ENCODE results near the gene VIT. TPM values are rescaled to one million over a fixed set of nuclear protein-coding genes. Genes with fewer than 3 reads are reported as not detected.

Gene VIT
- total and polyA plus RNA-seq, 4 donors: 0.07 to 0.17 (median 0.09) TPM; not detected in 1

GRCh38 chr2:36750101-36750500 is 53.6 kb downstream of the VIT start:
- no peak overlapping the region for H3K4me3 ChIP-seq (ENCODE audit: low read depth in 1 of 3, low read length in 3 of 3)
- H3K36me3 ChIP-seq (ENCODE audit: control insufficient read depth in 4 of 4, insufficient read depth in 3 of 4, low read depth in 1 of 4, low read length in 3 of 4): no peaks in the 10 kb centered on the region
- no peak overlapping the region for H3K27ac ChIP-seq (ENCODE audit: low read depth in 1 of 2, low read length in 2 of 2)
- TF ChIP-seq RXRA (IDR thresholded peaks at IDR 0.05) (no peak), HNF4A (conservative IDR thresholded peaks at IDR 0.05) (no peak), CTCF (IDR thresholded peaks at IDR 0.05; ENCODE audit: low read depth, low read length, missing input control) (no peak), ATF3 (IDR thresholded peaks at IDR 0.05) (no peak), REST (IDR thresholded peaks at IDR 0.05) (no peak), RAD21 (IDR thresholded peaks at IDR 0.05) (no peak), YY1 (IDR thresholded peaks at IDR 0.05) (no peak), ZBTB33 (IDR thresholded peaks at IDR 0.05) (no peak), JUND (IDR thresholded peaks at IDR 0.05) (no peak), HNF4G (IDR thresholded peaks at IDR 0.05) (no peak), FOXA1 (IDR thresholded peaks at IDR 0.05) (no peak)
- no peak for DNase-seq (ENCODE audit: low spot score)
- no peak overlapping the region for H3K9ac ChIP-seq (ENCODE audit: low read depth in 1 of 2, low read length in 2 of 2)
- H3K27me3 ChIP-seq (ENCODE audit: control insufficient read depth in 4 of 4, insufficient read depth in 4 of 4, low read length in 3 of 4): peaks cover 0 to 3% (median 0%) of the 10 kb centered on the region in 4 donors
- 82% methylated on average over 5 of the region's 5 CpGs for WGBS
- H3K9me3 ChIP-seq (ENCODE audit: control insufficient read depth in 4 of 4, low read length in 3 of 4): no peaks in the 10 kb centered on the region
- no peaks in the 10 kb centered on the region for H3K4me1 ChIP-seq (ENCODE audit: control insufficient read depth in 4 of 4, insufficient read depth in 4 of 4, low read length in 3 of 4)

GRCh38 chr2:36753706-36754221 is 57.3 kb downstream of the VIT start:
- H3K36me3 ChIP-seq (ENCODE audit: control insufficient read depth in 4 of 4, insufficient read depth in 3 of 4, low read depth in 1 of 4, low read length in 3 of 4): no peaks in the 10 kb centered on the region
- no peak for DNase-seq (ENCODE audit: low spot score)
- no peaks in the 10 kb centered on the region for H3K27me3 ChIP-seq (ENCODE audit: control insufficient read depth in 4 of 4, insufficient read depth in 4 of 4, low read length in 3 of 4)
- 43% methylated on average over 5 of the region's 5 CpGs for WGBS
- no peaks in the 10 kb centered on the region for H3K4me1 ChIP-seq (ENCODE audit: control insufficient read depth in 4 of 4, insufficient read depth in 4 of 4, low read length in 3 of 4)
- no peak overlapping the region for H3K4me3 ChIP-seq (ENCODE audit: low read depth in 1 of 3, low read length in 3 of 3)
- H3K9ac ChIP-seq (ENCODE audit: low read depth in 1 of 2, low read length in 2 of 2): no peak overlapping the region
- no peaks in the 10 kb centered on the region for H3K9me3 ChIP-seq (ENCODE audit: control insufficient read depth in 4 of 4, low read length in 3 of 4)
- H3K27ac ChIP-seq (ENCODE audit: low read depth in 1 of 2, low read length in 2 of 2): no peak overlapping the region
- TF ChIP-seq RAD21 (IDR thresholded peaks at IDR 0.05) (no peak), REST (IDR thresholded peaks at IDR 0.05) (no peak), NR2F2 (IDR thresholded peaks at IDR 0.05) (no peak), JUND (IDR thresholded peaks at IDR 0.05) (no peak), CTCF (IDR thresholded peaks at IDR 0.05; ENCODE audit: low read depth, low read length, missing input control) (no peak), GABPA (IDR thresholded peaks at IDR 0.05 in 1 of 2, conservative IDR thresholded peaks at IDR 0.05 in 1 of 2) (no peak), YY1 (IDR thresholded peaks at IDR 0.05) (no peak), RXRA (IDR thresholded peaks at IDR 0.05) (no peak)

Measured in liver (tissue), 9 donors.